HG02970 (cell line): ENCODE results near the gene SP140L.
A peak's percentile ranks its signal among the peaks of the same experiment; 100 is the strongest.

Experiments
- ATAC-seq: cut with Tn5 transposase; IDR thresholded peaks from one replicate; pipeline ENCODE4 v1.9.1; 2021; ENCODE audit warnings: mild to moderate bottlenecking, moderate library complexity, moderate number of reproducible peaks; ENCODE audit not compliant: unreplicated experiment, low FRiP score

Gene SP140L

GRCh38 chr2:230447455-230448451, 120.8 kb downstream of the SP140L start:
- ATAC-seq: peak; percentile 66

GRCh38 chr2:230449901-230450467, 123.0 kb downstream of the SP140L start:
- no peak for ATAC-seq

DNA sequence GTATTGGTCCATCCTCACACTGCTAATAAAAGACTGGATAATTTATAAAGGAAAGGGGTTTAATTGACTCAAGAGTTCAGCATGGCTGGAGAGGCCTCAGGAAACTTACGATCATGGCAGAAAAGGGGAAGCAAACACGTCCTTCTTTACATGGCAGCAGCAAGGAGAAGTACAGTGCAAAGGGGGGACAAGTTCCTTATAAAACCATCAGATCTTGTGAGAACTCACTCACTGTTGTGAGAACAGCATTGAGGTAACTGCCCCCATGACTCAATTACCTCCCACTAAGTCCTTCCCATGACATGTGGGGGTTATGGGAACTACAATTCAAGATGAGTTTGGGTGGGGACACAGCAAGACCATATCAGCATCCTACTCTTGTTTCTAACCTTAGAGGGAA, 126.0 kb downstream of the SP140L start:
- no peak for ATAC-seq
